ENCODE data around the gene ERG28.
"Not testable (repeated sequence)": the region's sequence is repeated elsewhere in the genome, so short reads cannot be mapped to it uniquely, and the experiment has no call there.

ERG28 gene

GRCh38 chr14:75607842-75608640, 52.6 kb downstream of the ERG28 start:
- no peak for DNase-seq (ENCODE audit: low read depth)
- TF ChIP-seq CTCF (IDR thresholded peaks at IDR 0.05; ENCODE audit: low read depth, low read length, missing control alignments): no peak
- no peak overlapping the region for H3K4me3 ChIP-seq (ENCODE audit: low read depth, low read length)

GRCh38 chr14:75607044-75607443, 53.6 kb downstream of the ERG28 start:
- TF ChIP-seq CTCF (IDR thresholded peaks at IDR 0.05; ENCODE audit: low read depth, low read length, missing control alignments): no peak
- no peak overlapping the region for H3K4me3 ChIP-seq (ENCODE audit: low read depth, low read length)
- DNase-seq (ENCODE audit: low read depth): no peak

- no peak for TF ChIP-seq CTCF (IDR thresholded peaks at IDR 0.05; ENCODE audit: low read depth, low read length, missing control alignments)
- DNase-seq (ENCODE audit: low read depth): no peak
- no peak overlapping the region for H3K4me3 ChIP-seq (ENCODE audit: low read depth, low read length)
Measured at GRCh38 chr14:75605916-75606315, 54.8 kb downstream of the ERG28 start.

GRCh38 chr14:75604979-75605851, 55.5 kb downstream of the ERG28 start:
- no peak overlapping the region for H3K4me3 ChIP-seq (ENCODE audit: low read depth, low read length)
- no peak for TF ChIP-seq CTCF (IDR thresholded peaks at IDR 0.05; ENCODE audit: low read depth, low read length, missing control alignments)
- no peak for DNase-seq (ENCODE audit: low read depth)

GRCh38 chr14:75602503-75602902, 58.2 kb downstream of the ERG28 start:
- no peak for TF ChIP-seq CTCF (IDR thresholded peaks at IDR 0.05; ENCODE audit: low read depth, low read length, missing control alignments)
- no peak overlapping the region for H3K4me3 ChIP-seq (ENCODE audit: low read depth, low read length)
- DNase-seq (ENCODE audit: low read depth): no peak

- not testable (repeated sequence) for DNase-seq (ENCODE audit: low read depth)
Measured at GRCh38 chr14:75601061-75601460, 59.6 kb downstream of the ERG28 start.

GRCh38 chr14:75600100-75600499, 60.6 kb downstream of the ERG28 start:
- not testable (repeated sequence) for DNase-seq (ENCODE audit: low read depth); H3K4me3 ChIP-seq (ENCODE audit: low read depth, low read length)

More at GRCh38 chr14:75601061-75601460, 59.6 kb downstream of the ERG28 start:
- H3K4me3 ChIP-seq (ENCODE audit: low read depth, low read length): not testable (repeated sequence)

Measured in GM12864 (cell line).